Gastroesophageal sphincter (tissue), 3 donors: ENCODE results near the gene FGF3.

Source experiments
- EP300 ChIP-seq: sonication (generic); formaldehyde crosslinking; IDR thresholded peaks from one replicate; pipeline ENCODE4 v1.6.1; 2017; ENCODE audit warnings: antibody characterized with exemption, mild to moderate bottlenecking
- POLR2A ChIP-seq, 2 donors: fragments of 450-650 bp; IDR thresholded peaks; one replicate each; pipeline ENCODE4 v1.6.1; 2017; ENCODE audit warnings: antibody characterized with exemption in 2 of 2, mild to moderate bottlenecking in 2 of 2, moderate library complexity in 1 of 2
- POLR2AphosphoS5 ChIP-seq: sonication (generic); formaldehyde crosslinking; IDR thresholded peaks from one replicate; pipeline ENCODE4 v1.6.1; 2017; ENCODE audit warnings: antibody characterized with exemption
- TF ChIP-seq, protein P1 (sequence below), 4 experiments: fragments of 200-600 bp in 2 of 4; fragments of 450-650 bp in 2 of 4; sonication (generic) in 1 of 4; IDR thresholded peaks; one replicate each; pipeline ENCODE4 v1.5.1; 2017 to 2019; ENCODE audit warnings: antibody characterized with exemption in 4 of 4, mild to moderate bottlenecking in 2 of 4, moderate library complexity in 2 of 4

- no peak for TF ChIP-seq POLR2AphosphoS5
- TF ChIP-seq, protein P1, sequence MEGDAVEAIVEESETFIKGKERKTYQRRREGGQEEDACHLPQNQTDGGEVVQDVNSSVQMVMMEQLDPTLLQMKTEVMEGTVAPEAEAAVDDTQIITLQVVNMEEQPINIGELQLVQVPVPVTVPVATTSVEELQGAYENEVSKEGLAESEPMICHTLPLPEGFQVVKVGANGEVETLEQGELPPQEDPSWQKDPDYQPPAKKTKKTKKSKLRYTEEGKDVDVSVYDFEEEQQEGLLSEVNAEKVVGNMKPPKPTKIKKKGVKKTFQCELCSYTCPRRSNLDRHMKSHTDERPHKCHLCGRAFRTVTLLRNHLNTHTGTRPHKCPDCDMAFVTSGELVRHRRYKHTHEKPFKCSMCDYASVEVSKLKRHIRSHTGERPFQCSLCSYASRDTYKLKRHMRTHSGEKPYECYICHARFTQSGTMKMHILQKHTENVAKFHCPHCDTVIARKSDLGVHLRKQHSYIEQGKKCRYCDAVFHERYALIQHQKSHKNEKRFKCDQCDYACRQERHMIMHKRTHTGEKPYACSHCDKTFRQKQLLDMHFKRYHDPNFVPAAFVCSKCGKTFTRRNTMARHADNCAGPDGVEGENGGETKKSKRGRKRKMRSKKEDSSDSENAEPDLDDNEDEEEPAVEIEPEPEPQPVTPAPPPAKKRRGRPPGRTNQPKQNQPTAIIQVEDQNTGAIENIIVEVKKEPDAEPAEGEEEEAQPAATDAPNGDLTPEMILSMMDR (IDR thresholded peaks at IDR 0.05) = no peak
- no peak for TF ChIP-seq POLR2A (IDR thresholded peaks at IDR 0.05)
- no peak for TF ChIP-seq EP300
Observed at GRCh38 chr11:69844396-69844795, 25.2 kb upstream of the FGF3 start.
